Astrocyte (in vitro differentiated cells and primary cell): Measurements from ENCODE around the gene RAD50. TPM values are rescaled to one million over a fixed set of nuclear protein-coding genes. Genes with fewer than 3 reads are reported as not detected.

Experiments used
- DNase-seq: peaks from one replicate; pipeline ENCODE4 v3.0.0-alpha.2; 2010; ENCODE audit warnings: low read depth
- FAIRE-seq: peaks from 2 replicates; lab custom pipeline; 2011; peaks lifted over from hg19 to GRCh38; lab: Jason Lieb, UNC
- H2AFZ ChIP-seq: 2 replicates; pipeline ENCODE4 v1.6.0; 2012; ENCODE audit warnings: low read depth, low read length, inconsistent platforms
- H3K27ac ChIP-seq: 2 replicates; pipeline ENCODE4 v1.5.1; 2011; ENCODE audit warnings: low read depth, low read length, inconsistent platforms
- H3K27me3 ChIP-seq: 2 replicates; pipeline ENCODE4 v1.6.0; 2011; ENCODE audit warnings: low read length, inconsistent platforms; ENCODE audit not compliant: insufficient read depth
- H3K36me3 ChIP-seq: 2 replicates; pipeline ENCODE4 v1.5.1; 2011; ENCODE audit warnings: low read length, inconsistent platforms; ENCODE audit not compliant: insufficient read depth
- H3K4me1 ChIP-seq: 2 replicates; pipeline ENCODE4 v1.5.1; 2011; ENCODE audit warnings: low read length, inconsistent platforms; ENCODE audit not compliant: insufficient read depth
- H3K4me2 ChIP-seq: 2 replicates; pipeline ENCODE4 v1.6.0; 2012; ENCODE audit warnings: low read length, inconsistent platforms
- H3K4me3 ChIP-seq: 2 replicates; pipeline ENCODE4 v1.5.1; 2011; ENCODE audit warnings: low read depth, mild to moderate bottlenecking, low read length, inconsistent platforms; ENCODE audit not compliant: insufficient read depth
- H3K79me2 ChIP-seq: 2 replicates; pipeline ENCODE4 v1.6.0; 2012; ENCODE audit warnings: mild to moderate bottlenecking, low read length, inconsistent platforms; ENCODE audit not compliant: insufficient read depth
- H3K9ac ChIP-seq: 2 replicates; pipeline ENCODE4 v1.6.0; 2012; ENCODE audit warnings: mild to moderate bottlenecking, low read length, inconsistent platforms
- H3K9me3 ChIP-seq: 2 replicates; pipeline ENCODE4 v1.5.1; 2012; ENCODE audit warnings: low read depth, mild to moderate bottlenecking, low read length, inconsistent platforms; ENCODE audit not compliant: insufficient read depth
- H4K20me1 ChIP-seq: 2 replicates; pipeline ENCODE4 v1.6.0; 2012; ENCODE audit warnings: low read length, inconsistent platforms; ENCODE audit not compliant: insufficient read depth
- H3K27ac Mint-ChIP-seq: one replicate; pipeline ENCODE4 v1.8.0; 2021; ENCODE audit warnings: mild to moderate bottlenecking, mixed read lengths; ENCODE audit not compliant: unreplicated experiment
- H3K27me3 Mint-ChIP-seq: one replicate; pipeline ENCODE4 v1.8.0; 2021; ENCODE audit warnings: low read depth, mixed read lengths; ENCODE audit not compliant: unreplicated experiment
- H3K36me3 Mint-ChIP-seq: one replicate; pipeline ENCODE4 v1.8.0; 2021; ENCODE audit warnings: low read depth, mixed read lengths; ENCODE audit not compliant: unreplicated experiment
- H3K4me1 Mint-ChIP-seq: one replicate; pipeline ENCODE4 v1.8.0; 2021; ENCODE audit warnings: low read depth, mixed read lengths; ENCODE audit not compliant: unreplicated experiment
- H3K4me3 Mint-ChIP-seq: one replicate; pipeline ENCODE4 v1.8.0; 2021; ENCODE audit warnings: mild to moderate bottlenecking, moderate library complexity, mixed read lengths; ENCODE audit not compliant: unreplicated experiment
- H3K9me3 Mint-ChIP-seq: one replicate; pipeline ENCODE4 v1.8.0; 2021; ENCODE audit warnings: mild to moderate bottlenecking, mixed read lengths; ENCODE audit not compliant: unreplicated experiment
- CTCF ChIP-seq: IDR thresholded peaks from 2 replicates; pipeline ENCODE4 v1.5.1; 2011; ENCODE audit warnings: low read depth, mild to moderate bottlenecking, inconsistent platforms, low read length, moderate library complexity; ENCODE audit not compliant: insufficient read depth
- EZH2 ChIP-seq: IDR thresholded peaks from 2 replicates; pipeline ENCODE4 v1.6.1; 2012; ENCODE audit warnings: mild to moderate bottlenecking, low read length, inconsistent platforms; ENCODE audit not compliant: insufficient read depth
- total RNA-seq: library from RNA; stranded (reverse); gene quantifications from 2 replicates; pipeline ENCODE4 v1.2.1, GENCODE V29; 2021

The RAD50 gene
- total RNA-seq, 1 donor from 2014 or later: 26.8 TPM

DNA sequence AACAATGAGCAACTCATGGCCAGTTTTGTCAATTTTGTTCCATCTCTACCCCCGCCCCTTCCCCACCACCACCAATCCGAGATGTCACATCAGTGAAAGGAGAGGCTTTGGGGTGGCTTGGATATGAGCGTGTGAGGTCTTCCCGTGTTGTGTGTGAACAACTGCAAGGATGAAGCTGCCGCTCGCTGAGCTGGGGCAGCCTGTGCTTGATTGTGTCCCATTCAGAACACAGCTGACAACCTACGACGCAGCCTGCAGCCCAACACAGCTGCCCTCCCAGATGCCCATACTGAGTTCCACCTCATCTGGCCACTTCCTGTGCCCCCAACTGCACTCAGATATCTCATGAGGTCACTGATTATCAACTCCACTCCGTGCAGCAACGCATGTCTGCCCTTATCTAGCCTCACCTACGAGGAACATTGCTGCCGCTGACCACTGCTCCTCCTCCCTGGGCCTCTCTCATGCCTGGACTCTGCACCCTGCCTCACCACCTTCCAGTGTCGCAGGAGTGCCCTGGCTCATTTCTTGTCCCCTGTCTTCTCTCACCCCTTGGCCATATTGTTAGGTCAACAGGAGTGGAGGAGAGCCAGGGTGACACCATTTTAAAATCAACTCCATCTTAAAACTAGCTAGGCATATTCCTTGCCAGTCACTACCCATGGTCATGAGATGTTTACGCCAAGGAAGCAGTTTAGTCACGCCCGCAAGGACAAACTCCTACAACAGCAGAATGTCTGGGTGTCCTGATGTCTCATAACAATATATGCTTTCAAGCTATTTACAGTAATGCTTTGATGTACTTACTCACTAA lies 109.7 kb downstream of the RAD50 start:
- Histone ChIP-seq H3K36me3 (no peaks in the 10 kb centered on the region), H3K79me2 (no peaks in the 10 kb centered on the region), H2AFZ (no peak overlapping the region), H3K4me2 (no peak overlapping the region), H3K27ac (no peak overlapping the region), H3K4me3 (no peak overlapping the region), H4K20me1 (no peaks in the 10 kb centered on the region), H3K9ac (no peak overlapping the region), H3K4me1 (no peaks in the 10 kb centered on the region), H3K27me3 (no peaks in the 10 kb centered on the region), H3K9me3 (no peaks in the 10 kb centered on the region)
- Mint-ChIP-seq H3K4me1 (peaks cover 25% of the 10 kb centered on the region), H3K4me3 (no peak overlapping the region), H3K27ac (no peak overlapping the region), H3K36me3 (no peaks in the 10 kb centered on the region), H3K9me3 (peaks cover 5% of the 10 kb centered on the region), H3K27me3 (peaks cover 5% of the 10 kb centered on the region)
- TF ChIP-seq EZH2 (no peak), CTCF (no peak)
- FAIRE-seq (no peak), DNase-seq (no peak)

- H3K27me3 Mint-ChIP-seq: peaks cover 5% of the 10 kb centered on the region
- TF ChIP-seq CTCF: no peak
- TF ChIP-seq EZH2: no peak
- no peaks in the 10 kb centered on the region for H3K36me3 ChIP-seq
- no peaks in the 10 kb centered on the region for H3K4me1 ChIP-seq
- FAIRE-seq: no peak
- H3K79me2 ChIP-seq: no peaks in the 10 kb centered on the region
- H3K9ac ChIP-seq: no peak overlapping the region
- H3K4me2 ChIP-seq: no peak overlapping the region
- H3K27me3 ChIP-seq: no peaks in the 10 kb centered on the region
- no peak overlapping the region for H3K27ac Mint-ChIP-seq
- no peak overlapping the region for H2AFZ ChIP-seq
- no peak overlapping the region for H3K4me3 Mint-ChIP-seq
- H3K4me3 ChIP-seq: no peak overlapping the region
- H3K9me3 Mint-ChIP-seq: peaks cover 5% of the 10 kb centered on the region
- no peaks in the 10 kb centered on the region for H4K20me1 ChIP-seq
- H3K36me3 Mint-ChIP-seq: no peaks in the 10 kb centered on the region
- no peak for DNase-seq
- no peaks in the 10 kb centered on the region for H3K9me3 ChIP-seq
- H3K4me1 Mint-ChIP-seq: peaks cover 24% of the 10 kb centered on the region
- H3K27ac ChIP-seq: no peak overlapping the region
Measured at GRCh38 chr5:132667309-132667708, 110.5 kb downstream of the RAD50 start.
